ENCODE results near the gene CTTNBP2.

The CTTNBP2 gene

DNA sequence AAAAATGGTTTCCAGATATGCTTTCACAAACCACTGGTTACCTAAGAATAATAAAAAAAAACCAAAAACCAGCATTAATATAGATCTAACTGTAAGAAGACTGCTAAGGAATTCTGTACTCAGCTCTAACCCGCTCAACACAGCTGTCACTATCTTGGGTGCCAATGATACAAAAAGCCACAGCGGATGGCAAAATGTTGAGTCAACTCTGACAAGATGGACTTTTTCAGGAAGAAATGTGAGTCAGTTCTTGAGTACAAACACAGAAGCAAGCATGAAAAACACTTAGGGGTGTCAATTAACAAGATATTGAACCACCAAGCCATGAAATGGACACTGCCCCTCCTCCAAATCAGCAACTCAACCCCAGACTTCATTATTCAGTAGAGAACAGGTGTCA lies 55.0 kb downstream of the CTTNBP2 start:
- DNase-seq (ENCODE audit: low spot score) = peak; percentile 37

DNA sequence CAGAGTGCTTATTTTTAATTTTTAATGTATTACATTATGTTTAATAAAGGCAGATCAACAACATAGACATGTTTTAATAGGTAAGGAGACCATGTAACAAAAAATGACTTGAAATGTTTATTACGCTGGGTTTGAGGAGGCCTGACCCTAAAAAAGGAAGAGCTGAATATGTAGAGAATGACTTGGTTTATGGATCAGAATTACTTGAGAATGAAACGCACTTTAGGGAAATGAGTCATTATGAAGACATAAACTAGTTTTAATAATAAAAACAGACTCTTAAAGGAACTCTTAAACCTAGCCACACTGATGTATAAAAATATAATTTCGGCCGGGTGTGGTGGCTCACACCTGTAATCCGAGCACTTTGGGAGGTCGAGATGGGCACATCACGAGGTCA lies 56.5 kb downstream of the CTTNBP2 start:
- DNase-seq (ENCODE audit: low spot score) = no peak

DNA sequence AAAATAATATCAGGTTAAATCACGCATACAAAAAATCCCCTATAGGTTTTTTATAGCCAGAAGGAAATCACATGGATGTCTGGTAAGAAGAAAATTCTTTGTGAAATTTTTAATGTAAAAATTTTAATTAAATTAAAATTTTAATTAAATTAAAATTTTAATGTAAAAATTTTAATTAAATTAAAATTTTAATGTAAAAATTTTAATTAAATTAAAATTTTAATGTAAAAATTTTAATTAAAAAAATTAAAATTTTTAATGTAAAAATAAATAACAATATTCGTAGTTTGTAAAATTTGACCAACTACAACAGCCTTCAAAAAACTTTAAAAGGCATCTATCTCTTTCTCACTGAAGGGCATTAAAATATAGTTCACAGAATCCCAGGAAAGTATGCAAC lies 61.5 kb downstream of the CTTNBP2 start:
- no peak for DNase-seq (ENCODE audit: low spot score)

DNA sequence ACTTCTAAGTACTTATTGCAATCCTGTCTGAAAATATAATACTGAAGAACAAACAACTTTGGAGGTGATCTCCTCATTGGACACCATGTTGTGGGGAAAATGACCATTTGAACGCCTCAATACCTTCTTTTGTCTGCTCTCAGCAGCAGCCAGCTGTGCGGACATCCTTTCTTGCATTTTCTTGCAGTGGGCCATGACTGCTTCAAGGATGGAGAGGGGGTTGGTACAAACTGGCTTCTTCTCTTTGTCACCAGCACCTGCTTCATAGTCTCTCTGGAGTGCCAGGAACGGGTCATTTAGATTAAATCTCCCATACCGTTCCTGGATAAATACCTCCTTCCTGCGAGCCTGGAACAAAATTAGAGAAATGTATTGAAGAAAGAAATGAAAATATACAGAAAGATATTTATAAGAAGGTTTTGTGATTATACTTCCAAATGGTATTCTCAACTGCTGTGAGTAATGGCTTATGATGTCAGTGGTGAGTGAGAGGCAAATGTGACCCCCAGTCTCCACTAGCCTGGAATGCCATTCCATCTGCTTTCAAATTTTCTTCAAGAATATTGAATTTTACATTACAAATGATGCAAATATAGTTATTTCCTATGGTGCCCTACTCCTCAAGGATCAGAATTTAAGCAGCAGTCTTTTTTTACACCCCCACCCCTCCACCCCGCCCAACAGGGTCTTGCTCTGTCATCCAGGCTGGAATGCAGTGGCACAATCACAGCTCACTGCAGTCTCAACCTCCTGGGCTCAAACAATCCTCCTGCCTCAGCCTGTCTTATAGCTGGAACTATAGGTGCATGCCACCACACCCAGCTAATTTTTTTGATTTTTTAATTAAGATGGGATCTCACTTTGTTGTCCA lies 62.4 kb downstream of the CTTNBP2 start:
- DNase-seq (ENCODE audit: low spot score) = no peak

DNA sequence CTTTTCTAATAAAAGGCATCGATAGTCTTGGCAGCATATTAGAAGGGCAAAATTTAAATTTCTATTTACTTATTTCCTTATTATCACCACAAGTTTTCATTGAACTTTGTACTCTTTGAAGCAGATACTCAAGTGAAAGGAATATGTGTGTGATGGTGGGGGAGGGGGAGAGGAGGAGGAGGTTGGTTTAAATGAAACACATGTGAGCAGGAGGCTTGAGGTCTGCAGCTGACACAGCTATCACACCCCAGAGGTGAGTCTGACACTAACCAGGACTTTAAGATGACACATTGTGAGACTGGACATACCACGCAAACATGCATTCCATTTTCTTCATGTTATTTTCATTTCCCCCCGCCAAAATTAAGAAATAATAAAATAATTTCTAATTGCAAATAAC lies 63.3 kb downstream of the CTTNBP2 start:
- no peak for DNase-seq (ENCODE audit: low spot score)

DNA sequence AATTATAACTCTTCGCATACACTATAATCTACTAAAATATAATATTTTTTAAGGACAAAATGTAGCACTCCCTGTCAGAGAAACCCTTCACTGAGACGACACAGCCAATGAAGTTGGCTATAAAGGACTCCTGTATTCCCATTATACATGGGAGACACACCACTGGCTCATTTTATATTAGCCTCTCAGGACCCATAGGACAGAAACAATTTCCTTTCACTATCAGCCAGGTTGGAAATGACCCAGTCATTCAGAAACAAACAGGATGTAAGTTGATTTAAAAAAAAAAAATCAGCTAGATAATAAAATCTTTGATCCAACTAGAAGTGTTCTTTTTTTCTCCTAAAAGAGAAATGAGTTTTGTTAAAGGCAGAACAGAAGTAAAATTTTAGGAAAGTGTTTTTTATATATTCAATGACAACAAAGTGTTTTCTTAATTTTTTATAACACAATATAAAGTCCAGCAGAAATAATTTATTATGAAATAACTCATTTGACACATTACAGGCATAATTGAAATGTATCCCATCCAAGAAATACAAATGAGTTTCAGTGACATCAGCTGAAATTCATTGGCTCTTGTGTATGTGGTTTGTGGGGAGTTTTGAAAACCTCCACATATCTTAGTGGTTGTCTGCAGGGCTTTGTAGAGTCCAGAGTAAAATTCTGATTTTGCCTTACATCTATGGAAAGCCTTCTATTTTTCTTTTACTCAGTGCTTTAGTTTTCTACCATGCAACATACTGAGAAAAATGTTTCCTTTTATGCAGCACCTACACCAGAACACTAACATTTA lies 64.1 kb downstream of the CTTNBP2 start:
- no peak for DNase-seq (ENCODE audit: low spot score)

DNA sequence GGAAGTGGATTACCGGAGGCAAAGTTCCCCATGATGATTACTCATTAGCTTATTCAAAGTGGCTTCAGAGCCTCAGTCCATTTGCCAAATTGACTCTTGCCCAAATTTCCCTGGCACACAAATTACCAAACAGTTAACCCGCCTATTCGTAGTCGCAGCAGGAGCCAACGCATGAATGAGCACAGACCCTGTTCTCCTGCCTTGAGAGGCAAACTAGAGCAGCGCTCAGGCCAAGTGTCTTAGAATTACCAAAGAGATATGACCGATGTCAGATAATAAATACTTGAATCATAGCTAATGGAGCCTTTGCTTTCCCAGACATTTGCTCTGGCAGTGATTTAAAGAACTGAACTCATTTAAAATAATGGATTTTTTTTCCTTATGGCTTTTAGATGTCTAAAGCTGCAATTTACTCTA lies 64.9 kb downstream of the CTTNBP2 start:
- no peak for DNase-seq (ENCODE audit: low spot score)

DNA sequence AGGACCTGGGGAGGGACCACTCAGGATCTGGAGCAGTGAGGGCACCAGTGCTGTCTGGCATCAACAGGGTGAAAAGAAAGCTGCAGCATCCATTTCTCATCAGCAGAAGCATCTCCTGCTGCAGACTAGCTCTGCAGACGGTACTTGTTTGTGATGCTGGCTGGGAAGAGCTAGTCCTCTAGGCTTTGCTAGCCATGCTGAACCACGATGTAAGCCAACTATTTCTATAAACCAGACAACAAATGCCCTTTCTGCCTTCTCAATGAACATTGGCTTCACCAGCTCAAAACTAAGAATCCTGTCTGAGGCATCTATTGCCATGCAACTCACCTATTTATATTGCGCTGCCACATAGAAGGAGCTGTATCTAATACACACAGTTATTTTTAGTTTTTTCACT lies 65.6 kb downstream of the CTTNBP2 start:
- DNase-seq (ENCODE audit: low spot score) = no peak

DNA sequence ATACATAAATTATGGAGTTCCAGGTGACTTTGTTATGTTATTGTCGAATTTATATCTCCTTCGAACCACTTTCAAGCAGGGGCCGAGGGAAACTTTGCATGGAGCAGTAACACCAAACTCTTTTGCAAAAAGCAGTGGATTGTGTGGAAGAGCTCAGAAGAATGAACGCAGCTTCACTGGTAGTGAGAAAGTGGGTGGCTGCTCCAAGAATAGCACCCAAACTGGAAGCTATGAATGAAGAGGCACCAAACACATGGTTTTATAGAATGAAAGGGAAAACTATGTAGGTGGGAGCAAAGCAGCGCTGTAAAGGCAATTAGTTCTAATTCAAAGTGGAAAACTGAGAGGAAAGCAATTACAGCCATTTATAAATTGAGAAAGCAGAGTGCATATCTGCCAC lies 67.2 kb downstream of the CTTNBP2 start:
- no peak for DNase-seq (ENCODE audit: low spot score)

DNA sequence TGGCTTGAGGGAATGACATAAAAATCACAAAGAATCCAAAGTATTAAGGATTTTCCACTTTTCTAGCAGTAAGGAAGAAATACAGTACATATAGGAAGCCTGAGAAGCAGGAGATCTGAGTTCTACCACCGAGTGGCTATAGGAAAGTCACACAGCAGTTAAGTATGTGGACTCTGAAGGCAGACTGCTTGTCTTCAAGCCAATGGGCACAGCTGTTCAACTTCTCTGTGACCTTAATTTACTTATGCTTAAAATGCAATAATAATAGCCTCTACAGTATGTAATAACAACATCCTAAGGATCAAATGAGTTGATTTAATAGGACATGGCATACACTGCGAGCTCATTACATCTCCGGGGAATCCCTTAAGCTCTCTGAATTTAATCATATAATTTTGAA lies 68.0 kb downstream of the CTTNBP2 start:
- no peak for DNase-seq (ENCODE audit: low spot score)

DNA sequence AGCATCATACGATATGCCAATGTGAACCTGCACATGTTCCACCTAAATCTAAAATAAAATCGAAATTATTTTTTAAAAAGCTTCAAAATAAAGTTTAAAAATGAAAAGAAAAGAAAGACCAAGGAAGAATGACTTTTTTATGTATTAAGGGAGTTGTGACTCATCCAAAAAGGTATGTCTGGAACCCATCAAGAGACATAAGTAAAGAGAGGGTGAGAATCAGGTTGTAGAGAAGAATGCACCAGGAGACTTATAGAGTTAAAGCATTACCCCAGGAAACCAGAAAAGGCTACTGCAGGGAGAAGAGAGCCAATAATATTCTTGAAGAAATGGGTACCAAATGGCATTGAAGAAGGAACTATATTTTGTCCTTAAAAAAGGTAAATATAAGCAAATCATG lies 69.8 kb downstream of the CTTNBP2 start:
- DNase-seq (ENCODE audit: low spot score) = no peak

DNA sequence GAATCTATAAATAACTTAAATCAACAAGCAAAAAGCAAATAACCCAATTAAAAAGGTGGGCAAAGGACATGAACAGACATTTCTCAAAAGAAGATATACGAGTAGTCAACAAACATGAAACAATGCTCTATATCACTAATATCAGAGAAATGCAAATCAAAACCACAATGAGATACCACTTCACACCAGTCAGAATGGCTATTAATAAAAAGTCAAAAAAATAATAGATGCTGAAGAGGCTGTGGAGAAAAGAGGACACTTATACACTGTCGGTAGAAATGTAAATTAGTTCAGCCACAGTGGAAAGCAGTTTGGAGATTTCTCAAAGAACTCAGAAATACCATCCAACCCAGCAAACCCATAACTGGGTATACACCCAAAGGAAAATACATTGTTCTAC lies 70.6 kb downstream of the CTTNBP2 start:
- no peak for DNase-seq (ENCODE audit: low spot score)

DNA sequence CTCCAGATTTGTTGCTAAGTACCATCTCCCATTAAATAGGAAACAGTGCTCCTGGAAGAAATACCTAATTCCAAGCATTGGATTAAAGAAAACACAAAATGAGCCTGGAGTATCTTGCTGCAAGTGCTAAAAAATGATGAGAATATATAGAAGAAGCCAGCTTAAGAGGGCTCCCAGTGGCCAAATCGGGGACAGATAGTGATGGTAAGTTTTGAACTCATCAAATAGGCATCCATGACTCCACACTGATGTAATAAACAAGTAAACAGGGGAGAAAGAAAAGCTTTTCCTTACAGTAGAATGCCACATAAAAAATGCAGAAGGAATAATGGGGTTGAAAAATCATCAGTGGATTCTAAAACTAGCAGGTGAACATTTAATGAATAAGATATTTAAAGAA lies 72.4 kb downstream of the CTTNBP2 start:
- DNase-seq (ENCODE audit: low spot score) = peak; percentile 42

DNA sequence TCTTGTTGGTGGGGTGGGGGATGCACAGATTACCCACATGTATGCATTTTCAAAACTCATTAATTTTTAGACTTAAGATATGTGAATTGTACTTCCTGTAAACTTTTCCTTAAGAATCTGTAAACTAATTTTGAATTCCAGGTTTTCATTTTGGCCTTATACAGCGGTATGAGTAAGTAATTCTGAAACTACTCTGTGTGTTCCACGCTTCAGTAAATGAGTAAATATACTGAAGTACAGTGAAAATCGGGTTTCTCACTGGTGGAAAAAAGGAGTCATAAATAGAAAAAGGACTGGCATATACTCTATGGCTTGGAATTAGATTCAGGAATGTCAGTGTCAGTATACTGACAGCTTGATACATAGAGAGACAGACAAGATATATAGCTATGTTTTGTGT lies 72.8 kb downstream of the CTTNBP2 start:
- no peak for DNase-seq (ENCODE audit: low spot score)

DNA sequence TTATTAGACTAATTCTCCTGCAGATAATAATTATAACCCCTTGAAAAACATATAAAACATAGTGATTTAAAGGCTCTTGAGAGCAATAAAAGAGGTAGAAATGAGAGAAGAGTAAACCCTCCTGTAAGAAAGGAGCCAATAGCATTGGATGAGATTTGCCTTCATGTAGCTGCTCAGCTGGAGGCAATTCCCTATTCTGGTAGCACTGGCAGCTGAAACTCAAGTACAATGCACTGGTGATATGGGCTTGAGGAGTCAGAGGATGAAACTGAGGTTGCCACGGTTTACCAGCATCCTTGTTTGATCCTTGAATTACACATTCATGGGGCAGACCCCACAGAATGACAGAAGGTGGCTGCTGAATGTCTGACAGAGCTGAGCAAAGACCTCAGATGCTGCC lies 76.4 kb downstream of the CTTNBP2 start:
- no peak for DNase-seq (ENCODE audit: low spot score)

DNA sequence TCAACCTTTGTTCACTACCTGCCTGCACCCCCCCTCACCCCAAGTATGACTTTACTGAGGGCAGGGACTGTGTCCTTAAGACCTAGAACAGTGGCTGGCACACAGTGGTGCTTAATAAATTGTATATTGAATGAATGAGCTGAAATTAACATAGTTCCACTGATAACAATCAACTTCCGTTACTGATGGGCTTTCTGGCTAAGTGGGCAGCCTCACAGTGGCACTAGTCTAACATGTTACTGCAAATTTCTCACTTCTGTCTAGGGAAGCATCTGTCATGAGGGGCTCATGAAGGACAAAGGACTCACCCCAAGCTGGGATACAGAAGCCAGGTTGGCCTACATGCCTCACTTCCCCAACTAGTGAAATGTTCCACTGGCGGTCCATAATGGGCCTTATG lies 79.3 kb downstream of the CTTNBP2 start:
- no peak for DNase-seq (ENCODE audit: low spot score)

DNA sequence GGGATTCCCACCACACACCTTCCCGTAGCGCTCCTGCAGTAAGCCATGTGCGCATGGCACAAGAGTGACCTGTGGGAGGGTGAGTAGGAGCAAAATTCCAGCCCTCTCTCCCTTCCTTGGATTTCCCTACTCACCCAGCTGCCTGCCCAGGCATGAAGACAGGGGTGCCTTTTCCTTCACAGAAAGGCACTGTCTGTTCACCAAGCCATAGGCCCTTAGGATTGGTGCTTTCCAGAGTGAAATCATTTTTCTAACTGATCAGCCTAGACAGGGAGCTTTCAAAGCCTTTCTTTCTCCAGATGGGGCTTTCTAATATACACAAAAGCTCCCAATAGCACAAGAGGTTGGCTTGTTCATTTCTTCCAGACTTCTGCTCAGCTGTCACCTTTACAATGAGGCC lies 79.7 kb downstream of the CTTNBP2 start:
- DNase-seq (ENCODE audit: low spot score) = no peak

DNA sequence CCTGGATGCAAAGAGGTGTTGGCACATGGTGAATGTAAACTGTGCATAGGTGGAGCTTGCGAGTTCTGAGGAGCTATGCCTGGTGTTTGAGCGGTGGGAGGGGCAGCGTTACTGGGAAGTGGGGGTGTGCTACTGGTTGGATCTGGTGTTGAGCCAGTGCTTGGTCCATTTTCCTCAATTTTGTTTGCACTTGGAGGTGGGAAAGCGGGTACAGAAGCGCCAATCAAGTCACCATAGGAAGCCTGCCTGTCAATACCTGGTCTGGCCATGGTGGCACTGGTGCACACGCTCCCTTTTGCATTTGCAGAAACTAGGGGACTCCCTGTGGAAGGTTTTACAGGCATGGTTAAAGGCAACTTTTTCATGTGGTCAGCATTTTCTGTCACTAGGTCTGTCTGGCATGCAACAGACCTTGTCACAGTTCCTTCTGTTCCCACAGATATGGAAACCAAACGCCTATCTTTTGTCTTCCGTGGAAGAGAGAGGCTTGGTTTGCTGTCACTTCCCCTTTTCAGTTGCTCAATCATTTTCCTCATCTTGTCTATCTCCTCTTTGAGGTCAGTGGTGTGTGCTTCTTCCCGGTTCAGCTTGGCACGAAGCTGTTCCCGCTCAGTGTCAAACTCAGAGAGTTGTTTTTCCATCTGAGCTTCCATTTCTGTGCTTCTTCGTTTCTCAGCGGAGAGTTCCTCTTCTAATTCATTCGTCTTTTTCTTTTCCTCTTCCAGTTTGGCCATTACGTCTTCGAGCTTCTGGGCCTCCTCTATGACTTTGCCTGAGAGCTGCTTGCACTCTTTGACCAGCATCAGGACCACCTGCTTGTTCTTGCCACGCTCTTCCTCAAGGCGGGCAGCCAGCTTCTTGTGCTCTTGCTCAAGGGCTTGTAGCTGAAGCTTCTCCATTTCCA lies 81.1 kb downstream of the CTTNBP2 start:
- peak; percentile 12 for DNase-seq (ENCODE audit: low spot score)

DNA sequence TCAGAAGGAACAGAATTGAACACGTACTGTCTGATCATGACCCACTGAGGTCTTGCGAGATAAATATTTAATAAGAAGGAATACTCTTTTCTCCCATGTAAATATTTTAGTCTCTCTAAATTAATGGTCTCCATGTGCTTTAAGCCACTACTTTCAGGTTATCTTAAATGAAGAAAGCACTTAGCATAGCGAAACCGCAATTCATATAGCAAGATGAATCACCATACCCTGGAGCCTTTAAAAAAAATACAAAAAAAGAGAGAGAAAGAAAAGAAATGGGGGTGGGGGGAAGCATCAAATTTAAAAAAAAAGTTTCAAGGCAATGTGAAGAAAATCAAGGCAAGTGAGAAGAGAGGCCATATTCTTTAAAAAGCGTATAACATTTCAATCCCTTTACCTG lies 82.5 kb downstream of the CTTNBP2 start:
- no peak for DNase-seq (ENCODE audit: low spot score)

DNA sequence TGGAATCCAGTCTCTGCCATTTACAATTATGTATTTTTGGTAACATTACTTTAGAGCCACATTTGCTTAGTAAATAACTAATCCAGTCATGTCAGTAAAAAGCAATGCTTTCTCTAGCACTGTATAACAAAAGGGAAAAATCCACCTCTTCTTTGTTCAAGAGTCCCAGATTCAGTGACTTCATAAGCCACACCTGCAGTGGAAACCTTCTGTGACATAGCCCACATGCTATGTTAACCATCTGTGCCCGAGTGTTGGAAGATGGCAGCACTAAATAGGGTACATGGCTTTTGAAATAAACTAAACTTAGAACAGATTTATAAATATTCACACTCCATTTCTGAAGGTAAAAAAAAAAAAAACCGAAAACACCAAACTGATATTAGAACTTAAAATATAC lies 83.0 kb downstream of the CTTNBP2 start:
- no peak for DNase-seq (ENCODE audit: low spot score)

DNA sequence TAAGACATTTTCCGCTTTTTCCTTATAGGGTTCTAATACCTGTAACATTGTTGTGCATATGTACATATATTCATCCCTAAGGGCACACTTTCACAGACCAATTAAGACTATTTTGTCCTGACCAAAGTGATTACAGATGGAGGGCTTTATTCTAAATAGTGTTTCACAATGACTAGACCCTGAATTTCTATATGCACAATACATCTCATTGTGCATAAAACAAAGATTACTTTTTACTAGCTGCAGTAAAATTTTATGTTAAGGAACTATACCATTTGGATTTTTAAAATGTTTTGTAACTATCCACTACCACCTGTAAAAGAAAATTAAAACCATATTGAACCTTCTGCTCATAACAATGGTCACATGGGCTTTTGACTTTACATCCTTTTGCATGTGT lies 87.8 kb downstream of the CTTNBP2 start:
- no peak for DNase-seq (ENCODE audit: low spot score)

DNA sequence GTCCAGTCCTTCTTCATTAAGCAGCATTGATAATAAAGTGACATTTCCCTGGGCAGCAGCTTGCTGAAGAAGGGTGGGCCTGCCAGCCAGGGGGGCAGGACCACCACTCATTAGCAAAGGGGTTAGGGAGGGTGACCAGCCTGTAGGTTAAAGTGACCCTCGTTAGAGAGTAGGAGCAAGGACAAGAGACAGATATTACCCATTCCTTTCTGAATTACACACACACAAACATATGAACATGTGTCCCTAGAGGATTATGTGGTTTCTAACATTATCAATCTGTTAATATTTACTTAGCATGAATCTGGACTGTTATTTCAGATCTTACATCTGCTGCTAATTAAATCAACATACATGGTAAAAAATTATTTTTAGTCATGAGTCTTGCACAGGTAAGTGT lies 88.9 kb downstream of the CTTNBP2 start:
- no peak for DNase-seq (ENCODE audit: low spot score)

Data from RKO (cell line).